Liver (tissue), 3 donors: ENCODE measurements around the gene NOTCH1.

Experiments used
- EGR1 ChIP-seq, 2 donors: IDR thresholded peaks; 2 replicates each; pipeline ENCODE4 v1.6.1; 2016 to 2018; ENCODE audit warnings: antibody characterized with exemption in 2 of 2, low read depth in 2 of 2
- TAF1 ChIP-seq: conservative IDR thresholded peaks from 2 replicates; pipeline ENCODE4 v1.6.1; 2016; ENCODE audit warnings: antibody characterized with exemption, mild to moderate bottlenecking
- YY1 ChIP-seq: IDR thresholded peaks from 2 replicates; pipeline ENCODE4 v1.6.1; 2016; ENCODE audit warnings: antibody characterized with exemption, mild to moderate bottlenecking
- TF ChIP-seq, protein P1 (sequence below): fragments of 150-350 bp; IDR thresholded peaks from 2 replicates; pipeline ENCODE4 v1.5.1; 2017; ENCODE audit warnings: improper control_type of control experiment, low read depth, low read length; ENCODE audit not compliant: missing input control
- TF ChIP-seq, protein P2 (sequence below): IDR thresholded peaks from 2 replicates; pipeline ENCODE4 v1.6.1; 2016; ENCODE audit warnings: antibody characterized with exemption, mild to moderate bottlenecking
- donor health status: healthy.
- donor health status: healthy.

DNA sequence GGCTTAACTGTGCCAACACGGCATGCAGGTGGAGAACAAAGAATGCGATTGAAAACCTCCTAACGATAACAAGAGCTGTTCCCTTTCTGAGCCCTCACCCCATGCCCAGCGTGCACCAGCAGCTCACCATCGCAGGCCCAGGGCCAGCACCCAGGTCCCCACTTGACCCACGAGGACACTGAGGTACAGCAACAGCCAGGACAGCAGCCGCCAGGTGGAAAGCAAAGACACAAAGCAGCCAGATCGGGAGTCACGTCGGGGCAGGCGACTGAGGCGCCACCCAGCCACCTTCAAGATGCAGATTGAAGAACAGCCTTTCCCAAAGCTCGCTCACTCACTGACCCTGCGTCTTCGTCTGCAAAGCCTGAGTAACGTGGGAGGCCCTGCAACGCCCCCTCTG is 56.1 kb downstream of the NOTCH1 start:
- TF ChIP-seq, protein P1, sequence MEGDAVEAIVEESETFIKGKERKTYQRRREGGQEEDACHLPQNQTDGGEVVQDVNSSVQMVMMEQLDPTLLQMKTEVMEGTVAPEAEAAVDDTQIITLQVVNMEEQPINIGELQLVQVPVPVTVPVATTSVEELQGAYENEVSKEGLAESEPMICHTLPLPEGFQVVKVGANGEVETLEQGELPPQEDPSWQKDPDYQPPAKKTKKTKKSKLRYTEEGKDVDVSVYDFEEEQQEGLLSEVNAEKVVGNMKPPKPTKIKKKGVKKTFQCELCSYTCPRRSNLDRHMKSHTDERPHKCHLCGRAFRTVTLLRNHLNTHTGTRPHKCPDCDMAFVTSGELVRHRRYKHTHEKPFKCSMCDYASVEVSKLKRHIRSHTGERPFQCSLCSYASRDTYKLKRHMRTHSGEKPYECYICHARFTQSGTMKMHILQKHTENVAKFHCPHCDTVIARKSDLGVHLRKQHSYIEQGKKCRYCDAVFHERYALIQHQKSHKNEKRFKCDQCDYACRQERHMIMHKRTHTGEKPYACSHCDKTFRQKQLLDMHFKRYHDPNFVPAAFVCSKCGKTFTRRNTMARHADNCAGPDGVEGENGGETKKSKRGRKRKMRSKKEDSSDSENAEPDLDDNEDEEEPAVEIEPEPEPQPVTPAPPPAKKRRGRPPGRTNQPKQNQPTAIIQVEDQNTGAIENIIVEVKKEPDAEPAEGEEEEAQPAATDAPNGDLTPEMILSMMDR = no peak
- TF ChIP-seq EGR1 (IDR thresholded peaks at IDR 0.05; ENCODE audit: low read depth in 2 of 2) (no peak), YY1 (no peak), TAF1 (no peak)
- TF ChIP-seq, protein P2, sequence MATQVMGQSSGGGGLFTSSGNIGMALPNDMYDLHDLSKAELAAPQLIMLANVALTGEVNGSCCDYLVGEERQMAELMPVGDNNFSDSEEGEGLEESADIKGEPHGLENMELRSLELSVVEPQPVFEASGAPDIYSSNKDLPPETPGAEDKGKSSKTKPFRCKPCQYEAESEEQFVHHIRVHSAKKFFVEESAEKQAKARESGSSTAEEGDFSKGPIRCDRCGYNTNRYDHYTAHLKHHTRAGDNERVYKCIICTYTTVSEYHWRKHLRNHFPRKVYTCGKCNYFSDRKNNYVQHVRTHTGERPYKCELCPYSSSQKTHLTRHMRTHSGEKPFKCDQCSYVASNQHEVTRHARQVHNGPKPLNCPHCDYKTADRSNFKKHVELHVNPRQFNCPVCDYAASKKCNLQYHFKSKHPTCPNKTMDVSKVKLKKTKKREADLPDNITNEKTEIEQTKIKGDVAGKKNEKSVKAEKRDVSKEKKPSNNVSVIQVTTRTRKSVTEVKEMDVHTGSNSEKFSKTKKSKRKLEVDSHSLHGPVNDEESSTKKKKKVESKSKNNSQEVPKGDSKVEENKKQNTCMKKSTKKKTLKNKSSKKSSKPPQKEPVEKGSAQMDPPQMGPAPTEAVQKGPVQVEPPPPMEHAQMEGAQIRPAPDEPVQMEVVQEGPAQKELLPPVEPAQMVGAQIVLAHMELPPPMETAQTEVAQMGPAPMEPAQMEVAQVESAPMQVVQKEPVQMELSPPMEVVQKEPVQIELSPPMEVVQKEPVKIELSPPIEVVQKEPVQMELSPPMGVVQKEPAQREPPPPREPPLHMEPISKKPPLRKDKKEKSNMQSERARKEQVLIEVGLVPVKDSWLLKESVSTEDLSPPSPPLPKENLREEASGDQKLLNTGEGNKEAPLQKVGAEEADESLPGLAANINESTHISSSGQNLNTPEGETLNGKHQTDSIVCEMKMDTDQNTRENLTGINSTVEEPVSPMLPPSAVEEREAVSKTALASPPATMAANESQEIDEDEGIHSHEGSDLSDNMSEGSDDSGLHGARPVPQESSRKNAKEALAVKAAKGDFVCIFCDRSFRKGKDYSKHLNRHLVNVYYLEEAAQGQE = no peak
